Epidermal melanocyte (primary cell): ENCODE measurements around the gene DCHS2.

Experiments
- DNase-seq: peaks from one replicate; pipeline ENCODE4 v3.0.0; 2011; ENCODE audit warnings: low spot score; ENCODE audit not compliant: insufficient read length

Gene DCHS2

DNA sequence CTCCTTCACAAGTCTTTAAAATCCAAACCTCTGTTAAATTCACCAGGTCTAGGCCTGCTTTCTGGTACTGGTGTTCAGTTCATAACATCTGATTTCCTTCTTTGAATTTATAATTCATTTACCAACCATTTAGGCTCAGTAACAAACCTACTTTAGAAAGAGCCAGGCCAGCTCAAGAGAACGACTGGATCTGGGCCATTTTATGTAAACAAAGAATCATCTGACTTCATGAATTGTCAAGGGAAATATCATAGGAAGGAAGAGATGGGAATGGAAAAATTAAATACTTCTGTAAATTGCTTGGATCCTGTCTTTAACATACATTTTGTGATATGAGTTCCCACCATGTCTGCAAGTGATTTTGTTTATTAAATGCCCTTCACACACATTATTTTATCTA, 36.5 kb downstream of the DCHS2 start:
- DNase-seq, result no peak

DNA sequence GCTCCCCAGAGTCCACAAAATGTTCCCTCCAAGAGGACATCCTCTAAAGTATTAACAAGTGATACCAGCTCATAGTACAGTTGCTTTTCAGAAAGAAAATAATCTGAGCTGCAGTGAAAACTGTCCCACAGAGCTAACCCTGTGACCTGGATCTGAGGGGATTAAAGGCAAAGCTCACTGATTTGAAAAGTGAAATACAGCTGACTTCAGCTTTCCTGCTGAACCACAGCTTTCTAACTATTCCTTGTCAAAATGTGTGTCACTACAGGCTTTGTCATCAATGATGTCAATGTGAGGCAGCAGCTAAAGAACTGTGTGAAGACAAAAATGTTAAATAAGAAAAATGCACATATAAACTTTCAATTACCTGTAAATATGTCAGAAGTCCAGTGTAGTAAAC, 36.9 kb downstream of the DCHS2 start:
- DNase-seq, result no peak

DNA sequence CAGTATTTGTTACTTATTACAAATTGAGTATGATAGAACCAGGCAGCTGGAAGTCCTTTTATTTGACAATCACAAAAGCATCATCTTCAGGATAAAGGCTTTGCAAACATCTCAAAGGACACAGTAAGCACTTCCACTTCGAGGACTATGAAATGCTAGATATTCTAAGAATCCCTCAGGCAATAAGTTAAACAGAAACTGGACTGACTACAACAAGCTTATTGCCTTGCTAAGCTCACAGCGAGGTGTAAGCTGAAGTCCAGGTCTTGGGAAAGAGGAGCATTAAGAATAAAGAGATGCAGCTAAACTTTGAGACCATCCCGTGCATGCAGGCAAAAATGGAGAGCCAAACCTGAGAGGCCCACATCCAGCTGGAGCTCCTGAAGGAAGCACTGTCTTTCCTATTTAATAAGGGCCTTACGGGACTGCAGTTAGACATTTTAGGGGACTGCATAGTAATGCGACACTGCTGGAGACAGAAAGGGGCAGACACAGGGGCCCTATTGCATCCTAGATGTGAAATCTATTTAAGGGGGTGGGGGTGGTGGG, 38.7 kb downstream of the DCHS2 start:
- DNase-seq, result no peak

DNA sequence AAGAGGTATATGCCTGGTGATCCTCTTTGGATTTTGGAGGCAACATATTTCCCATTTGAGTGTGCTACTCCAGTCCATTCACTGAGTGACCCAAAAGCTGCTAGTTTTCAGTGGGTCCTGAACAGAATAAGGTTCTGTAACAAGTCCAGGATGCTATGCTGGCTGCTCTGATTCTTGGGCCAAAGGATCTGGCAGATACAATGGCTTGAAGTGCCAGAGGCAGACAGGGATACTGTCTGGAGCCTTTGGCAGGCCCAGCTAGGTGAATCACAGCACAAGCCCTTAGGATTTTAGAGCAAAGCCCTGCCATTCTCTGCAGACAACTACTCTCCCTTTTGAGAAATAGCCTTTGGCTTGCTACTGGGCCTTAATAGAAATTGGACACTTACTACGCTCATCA, 40.6 kb downstream of the DCHS2 start:
- no peak for DNase-seq

DNA sequence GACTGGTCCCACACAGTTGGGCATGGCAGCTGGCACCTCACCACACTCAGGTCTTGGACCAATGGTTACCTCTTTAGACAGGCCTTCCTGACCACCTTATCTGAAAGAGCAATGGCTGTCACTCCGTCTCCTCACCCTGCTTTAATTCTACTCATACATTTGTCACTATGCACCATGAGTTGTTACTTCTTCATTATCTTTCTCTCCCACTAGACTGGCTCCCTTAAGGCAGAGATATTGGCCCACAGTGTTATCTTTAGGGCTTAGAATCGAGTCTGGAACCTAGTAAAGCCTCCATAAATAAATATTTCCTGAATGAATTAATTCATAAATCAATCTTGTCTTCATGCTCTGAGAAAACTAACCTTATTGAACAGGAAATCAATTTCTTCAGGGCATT, 46.6 kb downstream of the DCHS2 start:
- DNase-seq, result no peak

DNA sequence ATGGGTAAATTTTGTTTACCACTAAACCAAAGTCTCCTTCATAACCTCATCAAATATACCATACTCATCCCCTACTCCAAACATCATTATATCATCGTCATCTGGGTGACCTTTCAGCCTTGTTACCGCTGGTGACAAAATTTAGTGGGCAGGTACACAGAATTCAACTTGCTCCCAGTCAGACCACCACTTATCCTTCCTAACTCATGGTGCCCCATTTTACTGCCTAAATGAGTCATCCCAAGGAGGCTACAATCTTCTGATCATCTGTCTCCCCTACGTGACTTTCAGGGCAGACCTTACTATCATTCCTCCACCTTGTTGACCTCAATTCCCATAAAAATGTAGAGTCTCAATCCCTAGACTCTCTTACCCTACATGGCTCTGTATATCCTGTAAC, 49.6 kb downstream of the DCHS2 start:
- DNase-seq, result no peak

DNA sequence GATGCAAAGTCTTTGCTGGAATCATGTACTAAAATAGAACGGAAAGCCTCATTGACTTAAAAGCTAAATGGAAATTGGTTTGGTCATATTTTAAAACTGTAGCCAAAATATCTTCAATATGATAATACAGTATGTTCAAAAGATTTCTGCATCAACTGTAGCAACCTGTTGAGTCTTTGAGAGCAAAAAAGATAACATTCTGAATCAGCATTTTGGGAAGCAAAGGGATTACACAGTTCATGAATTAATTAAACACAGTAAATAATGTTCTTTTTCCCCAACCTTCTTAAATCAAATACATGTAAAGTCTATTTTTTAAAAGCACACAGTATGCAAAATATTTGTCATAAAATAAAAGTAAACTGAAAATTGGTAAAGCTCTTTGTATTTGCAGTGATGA, 50.5 kb downstream of the DCHS2 start:
- DNase-seq, result no peak

DNA sequence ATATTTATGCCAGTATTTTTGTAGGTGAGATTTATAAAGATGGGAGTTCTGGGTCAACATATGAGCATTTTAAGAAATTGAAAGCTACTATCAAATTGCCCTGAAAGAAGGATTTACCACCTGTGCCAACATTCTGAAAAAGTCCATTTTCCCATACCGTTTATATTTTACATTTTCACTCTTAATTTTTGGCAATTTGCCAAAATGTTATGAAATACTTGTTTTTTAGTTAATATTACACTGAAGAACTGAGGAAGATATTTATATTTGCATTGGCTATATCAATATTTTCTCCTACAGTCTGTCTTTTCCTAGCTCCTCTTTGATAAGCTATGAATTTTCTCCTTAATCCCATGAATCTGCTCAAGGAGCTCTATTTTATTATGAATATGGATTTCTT, 52.4 kb downstream of the DCHS2 start:
- DNase-seq, result no peak

DNA sequence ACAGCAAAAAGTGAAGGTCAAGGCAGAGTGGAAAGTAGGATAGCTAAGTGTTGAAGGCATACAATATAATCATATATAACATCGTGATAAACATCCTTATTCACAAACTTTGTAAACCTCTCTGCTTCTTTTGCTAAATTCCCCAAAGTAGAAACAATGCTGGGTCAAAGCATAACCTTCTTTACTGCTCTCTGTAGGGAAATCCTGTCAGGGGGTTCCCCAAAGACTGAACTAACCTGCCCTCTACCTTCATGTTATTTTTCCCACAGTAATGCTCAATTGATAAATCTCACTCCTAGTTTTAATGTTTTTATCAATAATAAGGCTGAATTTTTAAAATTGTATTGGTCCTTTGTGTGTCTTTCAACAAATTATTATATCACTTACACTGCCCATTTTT, 55.7 kb downstream of the DCHS2 start:
- DNase-seq, result no peak

DNA sequence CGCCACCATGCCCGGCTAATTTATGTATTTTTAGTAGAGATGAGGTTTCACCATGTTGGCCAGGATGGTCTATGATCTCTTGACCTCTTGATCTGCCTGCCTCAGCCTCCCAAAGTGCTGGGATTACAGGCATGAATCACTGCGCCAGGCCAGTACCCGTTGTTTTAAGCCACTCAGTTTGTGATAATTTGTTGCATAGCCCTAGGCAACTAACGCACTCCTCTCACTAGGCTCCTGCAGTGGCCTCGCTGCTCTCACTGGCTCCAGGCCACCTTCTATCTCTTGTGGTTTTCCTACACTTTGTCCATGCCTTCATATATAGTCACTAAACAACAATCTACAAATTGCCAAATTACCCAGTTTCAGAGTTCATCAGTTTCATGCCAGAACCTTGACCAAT, 58.1 kb downstream of the DCHS2 start:
- DNase-seq, result no peak

DNA sequence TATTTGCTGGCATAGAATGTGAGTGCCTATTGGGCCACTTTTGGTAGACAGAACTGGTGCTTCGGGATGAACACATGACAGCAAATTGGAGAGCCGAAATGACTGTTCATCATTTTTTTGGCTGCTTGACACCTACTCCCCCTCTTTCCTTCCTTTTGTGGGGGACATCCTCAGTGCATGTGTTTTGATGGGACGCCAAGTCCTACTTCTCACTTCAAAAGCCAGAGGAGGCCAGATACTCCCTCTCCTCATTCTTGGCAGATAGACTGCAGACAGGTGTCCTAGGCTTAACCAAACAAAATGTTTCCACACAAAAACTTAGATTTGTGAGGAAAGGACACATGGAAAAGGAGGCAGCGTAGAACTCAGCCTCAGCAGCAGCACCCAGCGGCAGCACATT, 62.4 kb downstream of the DCHS2 start:
- DNase-seq, result no peak

DNA sequence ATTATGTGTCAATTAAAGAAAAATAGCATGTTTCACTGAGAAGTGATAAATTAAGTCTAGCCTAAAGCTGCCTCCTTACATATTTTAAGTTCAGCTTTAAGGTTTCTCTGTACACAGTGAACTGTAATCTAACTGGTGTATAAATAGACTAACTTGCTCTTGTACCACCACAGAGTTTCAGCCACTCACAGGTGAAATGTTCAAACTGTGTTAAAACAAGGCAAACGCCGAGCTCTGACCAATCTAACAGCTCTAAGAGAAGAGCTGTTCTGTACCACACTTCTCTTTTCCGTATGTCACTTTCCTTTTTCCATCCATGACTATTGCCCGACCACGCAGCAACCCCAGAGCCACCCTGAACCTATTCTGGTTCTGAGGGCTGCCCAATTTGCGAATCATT, 64.5 kb downstream of the DCHS2 start:
- no peak for DNase-seq

DNA sequence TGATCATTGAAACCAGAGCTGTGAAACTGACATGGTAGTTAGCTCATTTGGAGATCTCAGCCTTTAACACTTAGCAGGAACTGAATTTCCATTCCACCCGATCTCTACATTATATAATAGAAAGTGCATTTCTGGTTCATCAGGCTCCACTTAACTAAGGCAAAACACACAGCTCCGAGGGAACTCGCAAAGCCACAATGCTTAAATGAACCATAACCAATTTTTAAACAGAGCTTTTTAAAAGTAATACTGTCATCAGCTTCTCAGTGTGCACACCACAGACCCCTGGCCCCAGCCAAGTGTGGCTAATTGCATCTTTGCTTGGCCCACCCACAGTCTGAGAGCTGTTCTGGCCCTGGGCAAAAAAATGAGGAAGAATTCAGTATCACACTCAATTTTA, 66.1 kb downstream of the DCHS2 start:
- DNase-seq, result no peak

DNA sequence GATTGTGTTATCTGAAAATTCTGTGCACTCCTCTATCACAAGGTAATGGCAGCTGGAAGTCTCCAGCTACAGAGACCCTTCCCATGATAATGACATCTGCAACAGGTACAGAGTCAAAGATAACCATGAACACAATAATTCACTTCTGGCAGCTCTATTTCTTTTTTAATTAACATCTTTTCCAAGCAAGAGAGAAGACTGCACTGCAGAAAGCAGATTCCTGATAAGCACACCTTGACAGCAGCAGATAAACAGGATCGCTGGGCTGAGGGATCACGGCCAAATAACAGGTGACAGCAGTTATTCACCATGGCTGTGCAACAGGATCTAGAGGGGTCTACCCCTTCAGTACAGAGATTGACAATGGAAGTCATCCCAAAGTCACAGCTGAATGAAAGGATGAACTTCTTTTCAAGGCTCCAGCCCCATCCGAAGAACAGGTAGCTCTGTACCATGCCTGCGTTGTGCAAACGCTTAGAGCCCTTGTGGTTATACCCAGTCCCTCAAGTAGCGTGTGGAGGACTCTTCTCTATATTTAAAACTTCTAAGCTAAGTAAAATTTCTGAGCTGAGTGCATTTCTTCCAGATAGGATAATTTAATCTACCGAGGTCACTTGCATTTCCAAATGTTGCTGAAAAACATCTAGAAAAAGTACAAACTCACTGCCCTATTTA, 66.7 kb downstream of the DCHS2 start:
- no peak for DNase-seq

DNA sequence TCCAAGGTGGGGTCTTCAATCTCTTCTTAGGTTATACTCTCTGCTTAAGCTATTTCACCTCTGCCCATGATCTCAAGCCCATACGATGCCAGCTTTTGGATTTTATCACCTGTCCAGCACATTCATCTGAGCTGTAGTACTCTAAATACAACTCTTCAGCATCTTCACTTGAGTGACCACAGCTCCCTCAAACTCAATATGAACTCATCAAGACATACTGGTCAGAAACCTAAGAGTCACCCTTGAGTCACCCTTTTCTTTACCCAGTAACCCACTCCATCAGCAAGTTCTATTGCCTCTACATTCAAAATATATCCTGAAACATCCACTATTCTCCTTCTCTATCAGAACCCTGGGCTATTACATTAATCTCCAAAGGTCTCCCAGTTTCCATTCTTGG, 69.4 kb downstream of the DCHS2 start:
- DNase-seq, result no peak

DNA sequence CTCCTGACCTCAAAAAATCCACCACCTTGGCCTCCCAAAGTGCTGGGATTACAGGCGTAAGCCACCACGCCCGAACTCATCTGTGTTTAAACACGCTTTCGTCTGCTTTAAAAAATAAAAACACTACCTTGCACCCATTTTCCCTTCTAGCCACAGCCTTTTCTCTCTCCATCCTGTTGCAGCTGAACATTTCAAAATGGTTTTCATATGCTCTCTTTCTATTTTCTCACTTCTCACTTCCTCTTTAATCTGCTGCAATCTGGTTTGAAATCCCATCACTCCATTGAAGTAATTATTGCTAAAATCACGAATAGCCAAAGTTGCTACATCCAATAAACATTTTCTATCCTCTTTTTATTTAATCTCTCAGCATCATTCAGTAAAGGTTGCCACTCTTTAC, 70.0 kb downstream of the DCHS2 start:
- no peak for DNase-seq

DNA sequence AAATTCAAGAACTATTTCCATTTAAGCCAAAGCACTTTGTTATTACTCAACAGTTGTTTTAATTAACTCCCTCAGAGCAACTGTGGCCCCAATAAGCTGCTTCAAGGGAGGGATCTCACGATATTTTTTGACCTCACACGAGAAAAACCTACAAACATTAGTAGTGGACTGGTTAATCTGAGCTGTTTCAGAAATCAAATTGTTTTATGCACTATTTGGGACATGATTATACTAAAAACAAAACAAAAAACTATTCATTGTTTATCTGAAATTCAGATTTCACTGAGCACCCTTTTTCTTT, 74.3 kb downstream of the DCHS2 start:
- DNase-seq, result no peak

DNA sequence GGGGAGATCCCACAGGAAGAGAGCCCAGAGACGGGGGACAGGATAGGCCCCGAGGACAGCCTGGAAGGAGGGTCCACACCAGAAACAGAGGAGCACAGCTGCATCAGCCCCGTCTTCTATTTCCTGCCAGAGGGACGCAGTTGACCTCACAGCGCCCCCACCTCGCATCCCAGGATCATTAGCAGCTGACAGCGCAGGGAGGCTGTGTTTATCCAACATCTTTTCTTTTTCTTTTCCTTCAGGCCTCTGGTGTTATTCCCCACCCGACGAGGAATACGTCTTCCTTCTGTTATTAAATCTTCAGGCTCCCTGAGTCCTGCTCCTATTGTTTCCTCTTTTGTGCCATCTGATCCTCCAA, 75.4 kb downstream of the DCHS2 start:
- no peak for DNase-seq

DNA sequence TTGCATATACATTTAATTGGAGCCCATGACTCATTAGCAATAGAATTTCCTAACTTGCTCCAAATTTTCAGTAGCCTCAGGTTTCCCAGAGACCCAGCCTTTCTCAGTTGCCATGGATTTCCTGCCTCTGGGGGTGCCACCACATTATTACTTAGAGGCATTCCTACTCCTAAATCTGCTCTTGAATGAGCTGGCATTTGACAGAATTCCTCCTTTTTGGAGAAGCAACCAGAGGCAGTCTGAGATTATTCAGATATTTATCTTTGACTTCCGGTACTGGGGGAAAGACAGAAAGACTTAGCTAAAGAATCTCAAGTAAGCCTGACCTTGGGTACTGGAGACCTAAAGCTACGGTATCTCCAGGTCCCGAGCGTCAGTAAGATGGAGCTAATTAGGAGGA, 76.3 kb downstream of the DCHS2 start:
- DNase-seq, result no peak

DNA sequence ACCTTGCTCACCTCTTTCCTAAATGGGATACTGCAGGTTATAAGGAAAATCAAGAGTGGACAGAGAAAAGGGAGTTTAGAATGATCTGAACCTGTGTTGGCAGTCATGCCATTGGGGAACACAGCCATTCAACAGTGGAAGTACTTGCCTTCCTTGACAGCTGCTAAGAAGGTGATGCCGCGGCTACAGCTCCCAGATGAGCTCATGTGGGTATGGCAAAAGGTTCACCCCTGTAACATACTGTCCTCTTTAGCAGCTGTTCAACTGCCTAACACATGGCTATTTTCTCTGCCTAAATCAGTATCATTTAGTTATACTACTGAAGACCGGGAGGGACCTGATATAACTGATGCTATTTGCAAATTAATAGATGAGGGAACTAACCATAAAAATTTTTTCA, 76.8 kb downstream of the DCHS2 start:
- no peak for DNase-seq

DNA sequence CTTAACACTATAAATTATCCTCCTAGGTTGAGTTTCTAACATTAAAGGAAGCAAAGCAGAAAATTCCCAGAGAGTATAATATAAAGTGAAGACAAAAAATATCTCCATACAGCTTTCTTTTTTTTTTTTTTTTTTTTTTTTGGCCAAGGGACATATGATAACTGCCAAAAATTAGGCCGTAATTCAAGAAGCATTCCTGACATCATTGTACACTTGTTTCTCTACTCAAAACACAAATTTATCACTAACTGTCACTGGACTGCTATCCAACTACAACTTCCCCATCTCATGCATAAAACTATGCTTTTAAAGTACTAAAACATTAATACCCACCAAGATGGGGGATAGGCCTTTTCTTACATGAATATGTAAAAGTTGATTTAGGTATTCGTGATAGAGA, 77.2 kb downstream of the DCHS2 start:
- no peak for DNase-seq

DNA sequence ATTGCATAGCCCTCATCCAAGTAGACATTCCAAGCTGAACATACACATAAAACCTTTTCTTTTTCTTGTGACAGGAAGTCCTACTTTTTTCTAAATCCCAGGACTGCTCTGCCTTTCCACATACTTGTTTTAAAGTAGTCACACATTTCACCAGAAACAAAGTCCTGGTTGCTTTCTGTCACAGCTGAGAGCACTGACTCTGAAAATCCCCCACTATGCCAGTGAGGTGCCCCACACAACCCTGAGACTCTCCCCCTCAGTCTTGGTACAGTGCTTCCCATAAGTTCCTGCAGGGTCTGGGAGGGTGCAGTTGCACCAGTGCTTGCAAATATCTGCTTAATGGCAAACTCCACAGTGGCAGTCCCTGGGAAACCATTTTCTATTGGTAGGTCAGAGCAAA, 84.2 kb downstream of the DCHS2 start:
- DNase-seq, result no peak

DNA sequence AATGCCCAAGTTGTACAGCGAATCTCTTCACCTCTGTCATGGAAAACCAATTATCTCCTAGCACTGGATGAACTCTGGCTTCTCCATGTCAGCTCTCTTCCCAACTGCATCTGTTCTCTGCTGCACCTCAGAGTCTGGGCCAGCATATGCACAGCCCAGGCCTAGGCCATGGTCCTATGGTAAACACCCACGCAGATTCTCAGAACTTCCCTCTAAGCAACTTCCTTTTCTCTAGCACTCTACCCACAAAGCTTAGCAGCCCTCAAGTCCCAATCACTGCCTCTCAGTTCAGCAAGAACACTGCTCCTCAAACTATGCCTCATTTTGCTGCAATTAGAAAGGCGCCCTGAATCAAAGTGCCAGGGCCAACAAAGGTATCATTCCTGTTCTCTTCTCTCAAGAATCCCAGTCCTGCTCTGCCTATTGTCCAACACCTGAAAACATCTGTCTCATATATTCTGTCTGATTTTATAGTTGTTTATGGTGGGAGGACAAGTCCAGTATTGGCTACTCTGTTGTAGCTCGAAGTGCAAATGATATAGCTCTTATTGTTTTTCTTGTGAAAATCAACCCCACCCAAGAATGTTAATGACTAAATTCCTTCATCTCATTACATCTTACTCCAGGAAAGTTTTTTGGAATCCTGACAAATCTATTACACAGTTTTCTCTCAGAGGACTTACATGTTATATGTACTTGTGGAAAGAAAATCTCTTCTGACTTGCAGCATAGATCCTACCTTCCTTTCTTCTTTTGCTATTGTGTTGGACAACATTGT, 85.4 kb downstream of the DCHS2 start:
- no peak for DNase-seq
